IPS-15b (cell line): ENCODE measurements around the gene CSNK1A1.
A peak's percentile ranks its signal among the peaks of the same experiment; 100 is the strongest.
"Not testable (repeated sequence)": the region's sequence is repeated elsewhere in the genome, so short reads cannot be mapped to it uniquely, and the experiment has no call there.

Experiments
- H3K27me3 ChIP-seq: one replicate; pipeline ENCODE4 v1.6.1; 2013; ENCODE audit warnings: low read length; ENCODE audit not compliant: control insufficient read depth, insufficient read depth
- H3K36me3 ChIP-seq: one replicate; pipeline ENCODE4 v1.6.1; 2013; ENCODE audit warnings: low read length; ENCODE audit not compliant: control insufficient read depth, insufficient read depth
- H3K4me1 ChIP-seq: one replicate; pipeline ENCODE4 v1.6.1; 2013; ENCODE audit warnings: mild to moderate bottlenecking, low read length; ENCODE audit not compliant: control insufficient read depth, insufficient read depth
- H3K4me3 ChIP-seq: one replicate; pipeline ENCODE4 v1.5.1; 2013; ENCODE audit warnings: low read depth, low read length
- H3K9ac ChIP-seq: one replicate; pipeline ENCODE4 v1.6.1; 2013; ENCODE audit warnings: low read depth, mild to moderate bottlenecking, low read length
- H3K9me3 ChIP-seq: one replicate; pipeline ENCODE4 v1.6.1; 2013; ENCODE audit warnings: mild to moderate bottlenecking, low read length; ENCODE audit not compliant: control insufficient read depth, insufficient read depth

The CSNK1A1 gene

GRCh38 chr5:149567226-149567625 lies 16.0 kb upstream of the CSNK1A1 start:
- Histone ChIP-seq H3K9ac (no peak overlapping the region), H3K4me1 (peaks cover 9% of the 10 kb centered on the region), H3K9me3 (no peaks in the 10 kb centered on the region), H3K36me3 (no peaks in the 10 kb centered on the region), H3K27me3 (no peaks in the 10 kb centered on the region), H3K4me3 (no peak overlapping the region)

GRCh38 chr5:149564542-149565140 lies 13.4 kb upstream of the CSNK1A1 start:
- not testable (repeated sequence) for H3K27me3 ChIP-seq, H3K36me3 ChIP-seq, H3K9ac ChIP-seq, H3K9me3 ChIP-seq, H3K4me3 ChIP-seq
- peaks cover 16% of the 10 kb centered on the region for H3K4me1 ChIP-seq

GRCh38 chr5:149563466-149563865 lies 12.2 kb upstream of the CSNK1A1 start:
- no peak overlapping the region for H3K4me3 ChIP-seq
- H3K9ac ChIP-seq: no peak overlapping the region
- no peaks in the 10 kb centered on the region for H3K27me3 ChIP-seq
- peaks cover 16% of the 10 kb centered on the region for H3K4me1 ChIP-seq
- H3K36me3 ChIP-seq: no peaks in the 10 kb centered on the region
- H3K9me3 ChIP-seq: no peaks in the 10 kb centered on the region

GRCh38 chr5:149561848-149562247 lies 10.6 kb upstream of the CSNK1A1 start:
- Histone ChIP-seq H3K4me3 (no peak overlapping the region), H3K4me1 (peaks cover 16% of the 10 kb centered on the region), H3K27me3 (no peaks in the 10 kb centered on the region), H3K9me3 (no peaks in the 10 kb centered on the region), H3K36me3 (no peaks in the 10 kb centered on the region), H3K9ac (no peak overlapping the region)

- Histone ChIP-seq H3K9ac (no peak overlapping the region), H3K9me3 (no peaks in the 10 kb centered on the region)
Measured at GRCh38 chr5:149559706-149560105, 8.5 kb upstream of the CSNK1A1 start.

GRCh38 chr5:149552553-149553160 lies 1.4 kb upstream of the CSNK1A1 start:
- Histone ChIP-seq H3K9me3 (no peaks in the 10 kb centered on the region), H3K4me1 (no peaks in the 10 kb centered on the region), H3K36me3 (peaks cover 3% of the 10 kb centered on the region), H3K27me3 (no peaks in the 10 kb centered on the region), H3K9ac (no peak overlapping the region), H3K4me3 (peak overlapping the region; percentile 94)

More at GRCh38 chr5:149559706-149560105, 8.5 kb upstream of the CSNK1A1 start:
- no peak overlapping the region for H3K4me3 ChIP-seq
- H3K4me1 ChIP-seq: peaks cover 16% of the 10 kb centered on the region
- H3K36me3 ChIP-seq: no peaks in the 10 kb centered on the region
- no peaks in the 10 kb centered on the region for H3K27me3 ChIP-seq

GRCh38 chr5:149552038-149552494 lies 827 bp upstream of the CSNK1A1 start:
- H3K9me3 ChIP-seq: no peaks in the 10 kb centered on the region
- no peaks in the 10 kb centered on the region for H3K27me3 ChIP-seq
- H3K36me3 ChIP-seq: peaks cover 3% of the 10 kb centered on the region
- peak overlapping the region; percentile 94 for H3K4me3 ChIP-seq
- peak overlapping the region; percentile 47 for H3K9ac ChIP-seq
- peaks cover 3% of the 10 kb centered on the region for H3K4me1 ChIP-seq

- peak overlapping the region; percentile 94 for H3K4me3 ChIP-seq
- H3K36me3 ChIP-seq: peaks cover 6% of the 10 kb centered on the region
- no peaks in the 10 kb centered on the region for H3K27me3 ChIP-seq
- H3K4me1 ChIP-seq: peaks cover 6% of the 10 kb centered on the region
- peak overlapping the region; percentile 98 for H3K9ac ChIP-seq
- no peaks in the 10 kb centered on the region for H3K9me3 ChIP-seq
Measured at GRCh38 chr5:149550594-149551226, 529 bp downstream of the CSNK1A1 start.

GRCh38 chr5:149550268-149550583 lies 1.0 kb downstream of the CSNK1A1 start:
- H3K4me3 ChIP-seq: peak overlapping the region; percentile 94
- peak overlapping the region; percentile 98 for H3K9ac ChIP-seq
- no peaks in the 10 kb centered on the region for H3K9me3 ChIP-seq
- peaks cover 10% of the 10 kb centered on the region for H3K36me3 ChIP-seq
- H3K27me3 ChIP-seq: no peaks in the 10 kb centered on the region
- H3K4me1 ChIP-seq: peaks cover 6% of the 10 kb centered on the region

- no peaks in the 10 kb centered on the region for H3K9me3 ChIP-seq
- peak overlapping the region; percentile 98 for H3K9ac ChIP-seq
- H3K4me3 ChIP-seq: peak overlapping the region; percentile 94
- no peaks in the 10 kb centered on the region for H3K27me3 ChIP-seq
- H3K36me3 ChIP-seq: peaks cover 11% of the 10 kb centered on the region
- H3K4me1 ChIP-seq: peaks cover 6% of the 10 kb centered on the region
Measured at GRCh38 chr5:149549461-149550267, 1.6 kb downstream of the CSNK1A1 start.

GRCh38 chr5:149546974-149547373 lies 4.3 kb downstream of the CSNK1A1 start:
- H3K9me3 ChIP-seq: no peaks in the 10 kb centered on the region
- H3K36me3 ChIP-seq: peaks cover 13% of the 10 kb centered on the region
- H3K4me1 ChIP-seq: peaks cover 9% of the 10 kb centered on the region
- peak overlapping the region; percentile 5 for H3K4me3 ChIP-seq
- no peak overlapping the region for H3K9ac ChIP-seq
- H3K27me3 ChIP-seq: no peaks in the 10 kb centered on the region
